ENCODE results near the gene TLL1. TPM values are rescaled to one million over a fixed set of nuclear protein-coding genes. Genes with fewer than 3 reads are reported as not detected.

Gene TLL1
- total RNA-seq, 2 donors from 2014 or later = 3.4 to 3.6 TPM

GRCh38 chr4:166006217-166006616 is 133.2 kb downstream of the TLL1 start:
- TF ChIP-seq POLR2A (IDR thresholded peaks at IDR 0.05) = no peak
- TF ChIP-seq, protein P1, sequence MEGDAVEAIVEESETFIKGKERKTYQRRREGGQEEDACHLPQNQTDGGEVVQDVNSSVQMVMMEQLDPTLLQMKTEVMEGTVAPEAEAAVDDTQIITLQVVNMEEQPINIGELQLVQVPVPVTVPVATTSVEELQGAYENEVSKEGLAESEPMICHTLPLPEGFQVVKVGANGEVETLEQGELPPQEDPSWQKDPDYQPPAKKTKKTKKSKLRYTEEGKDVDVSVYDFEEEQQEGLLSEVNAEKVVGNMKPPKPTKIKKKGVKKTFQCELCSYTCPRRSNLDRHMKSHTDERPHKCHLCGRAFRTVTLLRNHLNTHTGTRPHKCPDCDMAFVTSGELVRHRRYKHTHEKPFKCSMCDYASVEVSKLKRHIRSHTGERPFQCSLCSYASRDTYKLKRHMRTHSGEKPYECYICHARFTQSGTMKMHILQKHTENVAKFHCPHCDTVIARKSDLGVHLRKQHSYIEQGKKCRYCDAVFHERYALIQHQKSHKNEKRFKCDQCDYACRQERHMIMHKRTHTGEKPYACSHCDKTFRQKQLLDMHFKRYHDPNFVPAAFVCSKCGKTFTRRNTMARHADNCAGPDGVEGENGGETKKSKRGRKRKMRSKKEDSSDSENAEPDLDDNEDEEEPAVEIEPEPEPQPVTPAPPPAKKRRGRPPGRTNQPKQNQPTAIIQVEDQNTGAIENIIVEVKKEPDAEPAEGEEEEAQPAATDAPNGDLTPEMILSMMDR (IDR thresholded peaks at IDR 0.05) = no peak
- H3K4me1 ChIP-seq = no peaks in the 10 kb centered on the region
- H3K27me3 ChIP-seq = no peaks in the 10 kb centered on the region
- no peaks in the 10 kb centered on the region for H3K9me3 ChIP-seq
- no peak overlapping the region for H3K4me3 ChIP-seq
- DNase-seq (no peak), ATAC-seq (no peak)
- no peaks in the 10 kb centered on the region for H3K36me3 ChIP-seq (replicated peaks in 1 of 2; ENCODE audit: insufficient read depth in 1 of 2, low read depth in 2 of 2)
- WGBS, 2 donors = 80 to 89% methylated on average over 2 of the region's 2 CpGs
- H3K27ac ChIP-seq = no peak overlapping the region
- intact Hi-C loops (cut with DNase I) = no loop called here

DNA sequence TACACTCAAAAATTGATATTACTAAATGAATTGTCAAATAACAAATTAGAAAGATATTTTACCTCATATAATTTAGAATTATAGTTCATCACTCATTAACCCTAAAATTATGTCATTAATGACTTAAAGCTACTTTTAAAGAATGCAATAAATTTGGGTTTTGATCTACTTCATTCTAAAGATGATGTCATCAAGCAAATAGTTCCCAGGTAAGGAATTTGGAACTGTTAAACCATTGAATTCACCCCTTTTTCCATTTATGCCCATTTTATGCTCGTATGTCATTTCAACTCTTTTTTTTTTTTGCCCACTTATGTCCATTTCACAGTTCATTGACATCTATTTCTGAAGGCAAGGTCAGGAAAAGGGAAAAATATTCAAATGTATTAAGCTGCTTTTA is 135.5 kb downstream of the TLL1 start:
- Histone ChIP-seq H3K27ac (no peak overlapping the region), H3K9me3 (no peaks in the 10 kb centered on the region), H3K4me1 (no peaks in the 10 kb centered on the region), H3K4me3 (no peak overlapping the region), H3K36me3 (replicated peaks in 1 of 2; ENCODE audit: insufficient read depth in 1 of 2, low read depth in 2 of 2) (no peaks in the 10 kb centered on the region), H3K27me3 (no peaks in the 10 kb centered on the region)
- intact Hi-C loops (cut with DNase I) = no loop called here
- ATAC-seq (no peak), DNase-seq (no peak)
- TF ChIP-seq, protein P1 (IDR thresholded peaks at IDR 0.05) = no peak
- TF ChIP-seq POLR2A (IDR thresholded peaks at IDR 0.05) = no peak
- WGBS, 2 donors = 70 to 80% methylated on average over 1 of the region's 1 CpG

DNA sequence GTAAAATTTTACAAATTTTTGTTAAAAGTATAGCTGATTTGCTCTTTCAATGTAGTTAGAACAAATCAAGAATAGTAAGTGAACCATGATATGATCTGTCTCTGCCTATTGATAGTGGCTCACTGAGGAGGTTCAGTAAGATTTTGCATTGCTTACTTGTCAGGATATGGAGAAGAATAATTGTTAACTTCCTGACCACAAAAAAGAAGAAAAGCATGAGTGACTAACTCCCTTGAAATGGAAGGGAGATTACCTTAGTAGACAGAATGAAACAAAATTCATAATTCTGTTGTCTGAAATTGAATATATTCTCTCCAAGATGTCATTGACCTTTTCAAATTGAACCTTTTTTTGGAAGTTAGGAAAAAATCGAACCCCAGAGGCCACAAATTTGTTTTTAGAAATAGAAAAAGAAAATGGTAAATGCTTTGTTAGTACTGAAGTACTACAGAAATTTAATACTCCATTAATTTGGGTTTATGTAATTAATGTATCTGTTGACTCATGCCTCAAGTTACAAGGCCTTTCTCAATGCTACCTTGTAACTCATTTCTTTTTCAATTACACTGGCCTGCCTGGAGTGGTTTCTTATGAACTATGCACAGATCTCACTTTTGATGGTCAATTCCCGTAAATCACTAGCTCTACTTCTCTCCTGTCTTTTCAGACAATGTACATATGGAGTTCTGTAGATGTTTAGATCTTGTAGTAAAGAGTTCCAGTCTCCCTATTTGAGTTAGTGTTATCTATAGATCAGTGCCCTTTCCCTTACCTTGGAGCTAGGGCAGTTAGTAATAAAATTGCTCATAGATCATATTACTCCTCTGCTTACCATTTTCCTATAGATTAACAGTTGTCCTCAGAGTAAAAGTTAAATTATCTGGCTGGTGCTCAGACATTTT is 139.3 kb downstream of the TLL1 start:
- no peak for ATAC-seq
- TF ChIP-seq, protein P1 (IDR thresholded peaks at IDR 0.05) = no peak
- TF ChIP-seq POLR2A (IDR thresholded peaks at IDR 0.05) = no peak
- DNase-seq = no peak
- no peaks in the 10 kb centered on the region for H3K27me3 ChIP-seq
- H3K4me1 ChIP-seq = no peaks in the 10 kb centered on the region
- H3K27ac ChIP-seq = no peak overlapping the region
- H3K9me3 ChIP-seq = no peaks in the 10 kb centered on the region
- WGBS, 2 donors = 57 to 58% methylated on average over 2 of the region's 2 CpGs
- no peak overlapping the region for H3K4me3 ChIP-seq
- intact Hi-C loops (cut with DNase I) = no loop called here
- H3K36me3 ChIP-seq (replicated peaks in 1 of 2; ENCODE audit: insufficient read depth in 1 of 2, low read depth in 2 of 2) = no peaks in the 10 kb centered on the region

- H3K27me3 ChIP-seq = no peaks in the 10 kb centered on the region
- H3K36me3 ChIP-seq (replicated peaks in 1 of 2; ENCODE audit: insufficient read depth in 1 of 2, low read depth in 2 of 2) = no peaks in the 10 kb centered on the region
- ATAC-seq = no peak
- intact Hi-C loops (cut with DNase I) = no loop called here
- H3K4me1 ChIP-seq = no peaks in the 10 kb centered on the region
- TF ChIP-seq POLR2A (IDR thresholded peaks at IDR 0.05) = no peak
- TF ChIP-seq, protein P1 (IDR thresholded peaks at IDR 0.05) = no peak
- no peak for DNase-seq
- no peak overlapping the region for H3K4me3 ChIP-seq
- H3K9me3 ChIP-seq = no peaks in the 10 kb centered on the region
- no peak overlapping the region for H3K27ac ChIP-seq
- 90 to 91% methylated on average over 6 of the region's 6 CpGs for WGBS, 2 donors
These were observed 141.4 kb downstream of the TLL1 start for GRCh38 chr4:166014411-166014810.

GRCh38 chr4:166017804-166018203 is 144.8 kb downstream of the TLL1 start:
- Histone ChIP-seq H3K27ac (no peak overlapping the region), H3K27me3 (no peaks in the 10 kb centered on the region), H3K36me3 (replicated peaks in 1 of 2; ENCODE audit: insufficient read depth in 1 of 2, low read depth in 2 of 2) (no peaks in the 10 kb centered on the region), H3K9me3 (no peaks in the 10 kb centered on the region), H3K4me3 (no peak overlapping the region), H3K4me1 (no peaks in the 10 kb centered on the region)
- WGBS, 2 donors = 71 to 81% methylated on average over 1 of the region's 1 CpG
- no peak for DNase-seq
- ATAC-seq = no peak
- no peak for TF ChIP-seq POLR2A (IDR thresholded peaks at IDR 0.05)
- TF ChIP-seq, protein P1 (IDR thresholded peaks at IDR 0.05) = no peak
- intact Hi-C loops (cut with DNase I) = no loop called here

Measured in body of pancreas (tissue), 4 donors.